HG02623 (cell line): ENCODE measurements around the gene OBP2A.
"Not testable (repeated sequence)": the region's sequence is repeated elsewhere in the genome, so short reads cannot be mapped to it uniquely, and the experiment has no call there.

Source experiments
- ATAC-seq: cut with Tn5 transposase; IDR thresholded peaks from one replicate; pipeline ENCODE4 v1.9.1; 2021; ENCODE audit warnings: moderate library complexity; ENCODE audit not compliant: unreplicated experiment

OBP2A gene

GRCh38 chr9:135526089-135526729, 19.7 kb upstream of the OBP2A start:
- ATAC-seq, result no peak

DNA sequence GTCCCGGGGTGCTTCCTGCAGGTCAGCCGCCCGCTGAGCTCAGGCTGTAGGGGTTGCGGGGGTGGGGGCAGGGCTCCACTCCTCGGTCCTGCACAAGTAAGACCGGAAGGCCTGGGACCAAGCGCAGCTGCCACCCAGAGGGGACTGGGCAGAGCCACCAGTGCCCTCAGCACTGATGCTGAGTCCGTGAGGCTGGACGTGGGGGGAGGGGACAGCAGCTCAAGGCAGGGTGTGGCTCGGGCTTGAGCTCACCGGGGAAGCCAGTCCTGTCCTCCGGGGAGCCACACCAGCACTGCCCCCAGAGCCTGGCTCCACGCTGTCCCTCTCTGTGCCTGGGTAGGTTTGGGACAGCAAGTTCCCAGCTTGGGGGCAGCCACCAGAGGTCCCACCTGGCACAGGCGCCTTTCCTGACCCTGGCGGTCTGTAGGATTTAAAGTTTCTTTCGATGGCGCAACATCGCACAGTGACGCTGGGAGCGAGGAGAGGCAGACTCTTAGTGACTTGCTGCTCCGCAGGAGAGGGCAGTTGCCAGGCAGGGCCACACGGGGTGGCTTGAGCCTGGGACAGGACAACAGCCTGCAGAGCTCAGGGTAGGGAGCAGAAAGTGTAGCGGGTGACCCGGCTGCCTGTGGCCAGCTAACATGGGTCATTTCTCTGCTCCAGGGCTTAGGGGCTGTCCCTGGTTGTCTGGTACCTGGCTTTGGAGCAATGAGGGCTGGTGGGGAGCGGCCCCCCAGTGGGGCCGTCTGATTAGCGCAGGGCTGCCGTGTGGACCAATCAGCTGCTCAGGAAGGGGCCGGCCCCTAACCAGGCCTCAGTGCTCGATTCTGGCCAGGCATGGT, 19.0 kb upstream of the OBP2A start:
- ATAC-seq, result no peak

DNA sequence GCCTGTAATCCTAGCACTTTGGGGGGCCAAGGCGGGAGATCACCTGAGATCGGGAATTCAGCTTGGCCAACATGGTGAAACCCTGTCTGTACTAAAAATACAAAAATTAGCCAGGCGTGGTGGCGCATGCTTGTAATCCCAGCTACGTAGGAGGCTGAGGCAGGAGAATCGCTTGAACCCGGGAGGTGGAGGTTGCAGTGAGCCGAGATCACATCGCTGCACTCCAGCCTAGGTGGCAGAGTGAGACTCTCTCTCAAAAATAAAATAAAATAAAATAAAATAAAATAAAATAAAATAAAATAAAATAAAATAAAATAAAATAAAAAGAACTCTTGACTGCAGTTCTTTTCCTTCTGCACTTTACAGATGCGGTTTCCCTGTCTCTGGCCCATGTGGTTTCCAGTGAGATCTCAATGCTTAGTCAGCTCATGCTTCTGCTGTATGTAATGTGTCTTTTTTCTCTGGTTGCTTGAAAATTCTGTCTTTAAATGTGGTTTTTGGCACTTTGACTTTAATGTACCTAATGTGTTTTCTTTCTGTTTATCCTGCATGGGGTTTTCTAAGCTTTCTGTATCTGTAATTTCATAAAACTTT, 17.0 kb upstream of the OBP2A start:
- ATAC-seq, result not testable (repeated sequence)

DNA sequence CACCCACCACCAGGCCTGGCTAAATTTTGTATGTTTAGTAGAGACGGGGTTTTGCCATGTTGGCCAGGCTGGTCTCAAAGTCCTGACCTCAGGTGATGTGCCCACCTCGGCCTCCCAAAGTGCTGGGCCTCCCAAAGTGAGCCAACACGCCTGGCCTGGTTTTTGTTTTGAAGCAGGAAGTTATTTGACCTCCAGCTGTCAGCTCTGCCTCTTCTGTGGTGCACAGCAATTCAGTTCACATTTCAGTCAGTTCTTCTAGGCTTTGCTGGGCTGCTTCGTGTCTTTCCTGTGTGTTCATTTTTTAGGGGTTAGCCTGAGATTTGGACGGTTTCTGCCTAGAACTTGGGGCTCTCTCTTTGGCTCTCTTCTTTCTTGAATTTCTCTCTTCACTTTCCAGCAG, 15.8 kb upstream of the OBP2A start:
- ATAC-seq, result no peak

DNA sequence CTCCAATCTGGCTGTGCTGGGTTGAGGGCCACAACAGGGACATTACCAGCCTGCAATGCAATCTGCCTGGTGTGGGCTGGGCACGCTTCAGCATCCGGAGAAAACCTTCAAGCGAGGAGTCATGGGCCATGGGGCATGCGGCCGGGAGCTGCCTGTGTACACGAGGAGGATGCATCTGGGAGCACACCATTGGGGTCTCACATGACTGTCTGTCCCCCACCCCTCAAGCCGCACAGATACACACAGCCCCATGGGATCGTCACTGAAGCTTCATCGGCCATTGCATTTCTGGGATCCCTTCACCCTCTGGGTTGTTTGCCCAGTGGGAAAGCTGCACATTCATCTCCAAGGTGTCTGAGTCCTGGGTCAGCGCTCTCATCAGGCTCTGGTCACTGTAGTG, 14.8 kb upstream of the OBP2A start:
- ATAC-seq, result no peak

GRCh38 chr9:135533113-135533512, 12.8 kb upstream of the OBP2A start:
- no peak for ATAC-seq

- no peak for ATAC-seq
These were observed 12.3 kb upstream of the OBP2A start for GRCh38 chr9:135533674-135534073.

DNA sequence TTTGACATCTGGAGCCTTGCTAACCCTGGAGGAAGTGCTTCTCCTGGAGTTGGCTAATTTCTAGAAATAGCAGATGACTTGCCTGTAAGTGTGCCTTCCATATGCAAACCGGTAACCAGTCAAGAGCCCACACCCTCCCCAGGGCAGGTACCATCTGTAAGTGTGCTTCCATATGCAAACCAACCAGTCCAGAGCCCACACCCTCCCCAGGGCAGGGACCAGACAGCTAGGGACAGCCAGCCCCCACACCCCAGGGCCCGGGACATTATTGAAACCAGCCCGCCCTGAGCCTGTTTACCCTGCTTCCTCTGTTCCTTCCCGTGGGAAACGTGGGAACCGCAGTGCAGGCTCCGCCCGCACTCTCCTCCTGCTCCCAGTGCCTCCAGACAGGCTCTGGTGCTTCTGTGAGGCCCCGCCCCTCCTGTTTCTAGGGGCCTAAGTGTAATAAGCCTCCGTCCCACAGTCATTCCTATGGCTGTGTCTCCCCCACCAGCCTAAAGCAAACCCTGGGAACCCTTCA, 11.7 kb upstream of the OBP2A start:
- ATAC-seq, result not testable (repeated sequence)

- ATAC-seq, result not testable (repeated sequence)
These were observed 11.1 kb upstream of the OBP2A start for GRCh38 chr9:135534826-135535225.

- not testable (repeated sequence) for ATAC-seq
These were observed 10.3 kb upstream of the OBP2A start for GRCh38 chr9:135535631-135536030.

GRCh38 chr9:135536216-135536615, 9.7 kb upstream of the OBP2A start:
- ATAC-seq, result no peak

GRCh38 chr9:135543262-135543894, 2.5 kb upstream of the OBP2A start:
- ATAC-seq, result not testable (repeated sequence)

- no peak for ATAC-seq
These were observed 818 bp upstream of the OBP2A start for GRCh38 chr9:135544981-135545635.

GRCh38 chr9:135546792-135547617, 1.1 kb downstream of the OBP2A start:
- not testable (repeated sequence) for ATAC-seq

DNA sequence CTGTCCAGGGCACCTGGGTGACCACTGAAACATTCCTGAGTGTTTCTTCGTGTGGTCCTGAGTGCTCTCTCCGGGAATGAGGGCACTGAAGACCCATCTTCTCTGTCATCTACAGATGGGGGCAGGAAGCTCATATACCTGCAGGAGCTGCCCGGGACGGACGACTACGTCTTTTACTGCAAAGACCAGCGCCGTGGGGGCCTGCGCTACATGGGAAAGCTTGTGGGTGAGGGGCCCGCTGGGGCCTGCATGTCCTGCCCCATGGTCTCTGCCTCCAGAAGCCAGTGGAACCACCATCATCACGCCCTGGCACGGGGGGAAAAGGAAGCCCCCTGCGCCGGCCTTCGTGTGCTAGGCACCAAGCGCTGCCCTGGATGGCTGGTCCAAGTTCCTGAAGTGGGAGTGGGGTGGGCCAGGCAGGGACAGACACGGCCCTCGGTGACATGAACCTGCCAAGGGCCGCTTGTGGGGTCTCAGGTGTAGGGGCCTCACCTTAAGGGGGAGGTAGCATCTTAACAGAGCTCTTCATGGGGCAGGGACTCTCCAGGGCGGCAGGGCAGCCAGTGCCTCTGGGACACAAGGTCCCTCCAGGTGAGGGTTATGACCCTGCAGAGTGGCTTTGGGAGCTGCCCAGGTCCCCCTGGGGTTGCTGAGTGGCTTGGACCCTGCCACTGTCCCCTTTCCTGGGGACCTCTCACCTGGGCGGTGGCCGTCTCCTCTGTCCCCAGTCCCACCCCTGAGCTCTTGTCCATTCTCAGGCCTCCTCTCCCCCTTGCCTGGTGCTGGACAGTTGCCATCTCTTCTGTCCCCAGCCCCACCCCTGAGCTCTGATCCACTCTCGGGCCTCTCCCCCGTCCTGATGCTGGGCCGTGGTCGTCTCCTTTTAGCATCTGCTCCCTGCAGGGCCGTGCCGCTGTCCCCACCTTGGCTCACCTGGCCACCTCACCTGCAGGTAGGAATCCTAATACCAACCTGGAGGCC, 2.1 kb downstream of the OBP2A start:
- ATAC-seq, result no peak

DNA sequence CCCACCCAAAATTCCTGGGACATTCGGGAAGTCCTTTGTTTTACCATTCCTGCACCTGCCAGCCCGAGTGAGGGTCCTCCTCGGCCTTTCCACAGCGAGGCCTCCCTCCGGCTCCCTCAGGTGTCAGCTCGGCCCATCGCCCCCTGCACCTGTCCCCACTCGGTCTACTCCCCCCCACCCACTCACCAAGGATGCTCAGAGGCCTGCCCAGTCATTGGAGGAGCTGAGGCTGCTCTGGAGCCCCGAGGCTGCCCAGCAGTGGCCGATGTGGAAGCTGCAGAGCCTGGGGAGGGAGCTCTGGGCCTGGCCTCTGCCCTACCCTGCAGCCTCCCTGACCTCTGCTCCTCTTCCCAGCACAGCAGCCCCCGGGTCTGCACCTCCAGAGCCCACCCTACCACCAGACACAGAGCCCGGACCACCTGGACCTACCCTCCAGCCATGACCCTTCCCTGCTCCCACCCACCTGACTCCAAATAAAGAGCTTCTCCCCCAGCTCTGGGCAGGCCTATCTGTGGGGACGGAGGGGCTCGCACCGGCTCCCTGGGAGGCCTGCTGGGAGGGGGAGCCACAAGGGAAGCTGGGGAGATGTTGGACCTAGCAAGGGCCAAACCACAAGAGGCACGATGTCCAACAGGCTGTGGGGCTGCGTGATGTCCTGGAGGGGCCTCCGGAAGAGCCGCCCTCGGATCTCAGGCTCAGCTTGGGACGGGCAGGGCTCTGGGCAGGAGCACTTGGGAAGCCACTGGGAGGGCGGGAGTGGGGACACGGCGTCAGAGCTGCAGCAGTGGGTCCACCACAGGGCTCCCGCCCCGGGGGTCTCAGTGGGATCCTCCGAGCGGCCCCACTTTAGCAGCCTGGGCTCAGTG, 3.8 kb downstream of the OBP2A start:
- not testable (repeated sequence) for ATAC-seq

GRCh38 chr9:135550344-135550918, 4.5 kb downstream of the OBP2A start:
- ATAC-seq, result no peak
